ENCODE measurements around the gene GLCCI1.
"Not testable (repeated sequence)": the region's sequence is repeated elsewhere in the genome, so short reads cannot be mapped to it uniquely, and the experiment has no call there.

GLCCI1 gene

DNA sequence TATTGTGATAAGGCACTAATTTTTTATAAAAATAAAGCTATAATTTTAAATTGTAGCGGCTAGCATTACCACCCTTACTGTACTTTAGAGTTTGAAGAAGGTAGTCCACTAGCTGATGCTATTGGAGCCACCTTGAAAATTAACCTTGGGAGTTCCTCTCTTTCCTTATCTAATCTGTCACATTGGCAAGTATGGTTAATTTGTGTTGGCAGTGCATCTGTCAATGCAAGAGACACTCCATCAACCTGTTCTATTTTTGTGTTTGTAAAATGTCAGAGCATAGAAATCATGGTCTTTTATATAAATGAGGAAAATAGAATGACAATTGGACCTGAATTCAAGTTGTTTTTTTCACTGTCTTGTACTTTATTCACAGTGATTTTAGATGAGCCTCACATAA, 20.5 kb downstream of the GLCCI1 start:
- TF ChIP-seq, protein P1, sequence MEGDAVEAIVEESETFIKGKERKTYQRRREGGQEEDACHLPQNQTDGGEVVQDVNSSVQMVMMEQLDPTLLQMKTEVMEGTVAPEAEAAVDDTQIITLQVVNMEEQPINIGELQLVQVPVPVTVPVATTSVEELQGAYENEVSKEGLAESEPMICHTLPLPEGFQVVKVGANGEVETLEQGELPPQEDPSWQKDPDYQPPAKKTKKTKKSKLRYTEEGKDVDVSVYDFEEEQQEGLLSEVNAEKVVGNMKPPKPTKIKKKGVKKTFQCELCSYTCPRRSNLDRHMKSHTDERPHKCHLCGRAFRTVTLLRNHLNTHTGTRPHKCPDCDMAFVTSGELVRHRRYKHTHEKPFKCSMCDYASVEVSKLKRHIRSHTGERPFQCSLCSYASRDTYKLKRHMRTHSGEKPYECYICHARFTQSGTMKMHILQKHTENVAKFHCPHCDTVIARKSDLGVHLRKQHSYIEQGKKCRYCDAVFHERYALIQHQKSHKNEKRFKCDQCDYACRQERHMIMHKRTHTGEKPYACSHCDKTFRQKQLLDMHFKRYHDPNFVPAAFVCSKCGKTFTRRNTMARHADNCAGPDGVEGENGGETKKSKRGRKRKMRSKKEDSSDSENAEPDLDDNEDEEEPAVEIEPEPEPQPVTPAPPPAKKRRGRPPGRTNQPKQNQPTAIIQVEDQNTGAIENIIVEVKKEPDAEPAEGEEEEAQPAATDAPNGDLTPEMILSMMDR (IDR thresholded peaks at IDR 0.05; ENCODE audit: low read depth, low read length): no peak
- H3K27ac ChIP-seq: no peak overlapping the region
- peaks cover 4% of the 10 kb centered on the region for H3K9me3 ChIP-seq (ENCODE audit: severe bottlenecking)
- no peaks in the 10 kb centered on the region for H3K27me3 ChIP-seq (ENCODE audit: insufficient read depth, low read depth, severe bottlenecking)
- no peak overlapping the region for H3K4me3 ChIP-seq (ENCODE audit: low read depth, low read length)
- DNase-seq: no peak
- H3K36me3 ChIP-seq: no peaks in the 10 kb centered on the region

DNA sequence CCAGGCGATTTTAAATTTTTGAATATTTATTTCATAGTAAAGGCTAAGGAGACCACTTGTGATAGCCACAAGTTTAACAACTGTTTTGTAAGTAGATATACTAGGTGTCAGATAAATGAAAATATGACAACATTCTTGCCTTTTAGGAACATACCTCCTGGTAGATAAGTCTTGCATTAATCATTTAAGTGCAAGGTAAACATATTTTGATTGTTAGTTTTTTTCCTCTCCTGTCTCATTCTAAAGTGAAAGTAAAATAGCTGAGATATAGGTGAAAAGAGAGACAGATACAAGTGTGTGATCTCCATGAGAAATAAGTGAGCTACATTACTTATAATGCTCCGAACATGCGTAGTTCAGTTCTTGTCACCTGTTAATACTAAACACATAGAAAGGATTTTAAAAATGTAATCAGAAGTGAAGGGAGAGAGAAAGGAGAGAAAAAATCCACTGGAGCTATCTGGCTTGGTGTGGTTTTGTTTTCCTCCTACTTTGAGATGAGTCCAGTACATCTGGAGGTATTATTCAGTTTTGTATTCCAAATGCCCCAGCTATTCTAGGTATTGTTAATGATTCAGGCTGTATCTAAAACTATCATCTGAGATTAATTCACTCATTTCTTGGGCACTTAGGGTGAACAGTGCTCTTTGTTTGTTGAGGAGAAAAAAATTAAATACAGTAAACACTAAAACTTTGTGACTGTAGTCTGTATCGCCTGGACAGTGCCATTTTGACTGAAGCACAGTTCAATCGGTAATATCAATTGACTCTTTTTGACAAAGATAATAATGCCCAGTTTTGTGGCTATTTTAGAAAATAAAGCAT, 21.2 kb downstream of the GLCCI1 start:
- Histone ChIP-seq H3K36me3 (no peaks in the 10 kb centered on the region; the same call in 1 of the 2 replicates), H3K4me3 (ENCODE audit: low read depth, low read length) (no peak overlapping the region), H3K27me3 (ENCODE audit: insufficient read depth, low read depth, severe bottlenecking) (no peaks in the 10 kb centered on the region), H3K9me3 (ENCODE audit: severe bottlenecking) (peaks cover 4% of the 10 kb centered on the region), H3K27ac (no peak overlapping the region)
- no peak for DNase-seq
- TF ChIP-seq, protein P1 (IDR thresholded peaks at IDR 0.05; ENCODE audit: low read depth, low read length): no peak

DNA sequence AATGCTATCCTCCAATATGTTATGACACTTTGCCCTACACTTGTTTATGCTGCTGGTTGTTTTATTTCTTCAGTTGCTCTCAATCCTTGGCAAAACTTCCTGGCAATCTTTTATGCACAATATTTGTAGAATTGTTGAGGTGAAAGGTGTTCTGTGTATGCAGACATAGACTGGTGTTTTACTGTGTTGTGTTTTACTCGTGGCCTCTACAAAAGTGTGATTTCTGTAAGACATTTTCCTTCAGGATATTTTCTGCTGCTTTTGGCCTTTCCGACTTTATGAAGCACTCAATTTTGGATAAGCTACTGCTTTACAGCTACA, 21.8 kb downstream of the GLCCI1 start:
- no peak for DNase-seq
- TF ChIP-seq, protein P1 (IDR thresholded peaks at IDR 0.05; ENCODE audit: low read depth, low read length): no peak
- Histone ChIP-seq H3K27me3 (ENCODE audit: insufficient read depth, low read depth, severe bottlenecking) (no peaks in the 10 kb centered on the region), H3K9me3 (ENCODE audit: severe bottlenecking) (peaks cover 4% of the 10 kb centered on the region), H3K4me3 (ENCODE audit: low read depth, low read length) (no peak overlapping the region), H3K27ac (no peak overlapping the region), H3K36me3 (no peaks in the 10 kb centered on the region; the same call in 1 of the 2 replicates)

DNA sequence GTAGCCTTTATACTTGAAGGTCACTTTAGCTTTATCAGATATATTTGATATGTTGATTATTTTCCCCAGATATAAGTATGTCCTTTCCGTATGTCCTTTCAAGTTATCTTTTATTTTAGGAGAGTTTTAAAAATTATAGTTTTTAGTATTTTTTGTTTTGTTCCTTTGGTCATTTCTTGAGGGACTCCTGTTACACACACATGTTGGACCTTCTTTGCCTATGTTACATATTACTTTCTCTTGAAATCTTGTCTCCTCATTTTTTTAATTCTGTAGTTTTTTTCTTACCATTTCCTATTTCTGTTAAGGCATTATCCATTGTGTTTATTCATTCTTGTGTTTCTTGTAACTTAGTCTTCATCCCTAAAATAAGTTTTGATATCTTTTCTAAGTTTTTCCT, 23.9 kb downstream of the GLCCI1 start:
- TF ChIP-seq, protein P1 (IDR thresholded peaks at IDR 0.05; ENCODE audit: low read depth, low read length): no peak

DNA sequence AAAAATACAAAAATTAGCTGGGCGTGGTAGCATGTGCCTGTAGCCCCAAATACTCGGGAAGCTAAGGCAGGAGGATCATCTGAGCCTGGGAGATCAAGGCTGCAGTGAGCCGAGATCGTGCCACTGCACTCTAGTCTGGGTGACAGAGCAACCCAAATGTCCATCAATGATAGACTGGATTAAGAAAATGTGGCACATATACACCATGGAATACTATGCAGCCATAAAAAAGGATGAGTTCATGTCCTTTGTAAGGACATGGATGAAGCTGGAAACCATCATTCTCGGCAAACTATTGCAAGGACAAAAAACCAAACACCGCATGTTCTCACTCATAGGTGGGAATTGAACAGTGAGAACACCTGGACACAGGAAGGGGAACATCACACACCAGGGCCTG, 26.8 kb downstream of the GLCCI1 start:
- DNase-seq; H3K4me3 ChIP-seq (ENCODE audit: low read depth, low read length); H3K27me3 ChIP-seq (ENCODE audit: insufficient read depth, low read depth, severe bottlenecking); H3K27ac ChIP-seq; H3K9me3 ChIP-seq (ENCODE audit: severe bottlenecking); H3K36me3 ChIP-seq: not testable (repeated sequence)

More for the DNA sequence above, 23.9 kb downstream of the GLCCI1 start:
- no peak overlapping the region for H3K4me3 ChIP-seq (ENCODE audit: low read depth, low read length)
- peaks cover 4% of the 10 kb centered on the region for H3K9me3 ChIP-seq (ENCODE audit: severe bottlenecking)
- H3K36me3 ChIP-seq: no peaks in the 10 kb centered on the region; the same call in 1 of the 2 replicates
- H3K27me3 ChIP-seq (ENCODE audit: insufficient read depth, low read depth, severe bottlenecking): no peaks in the 10 kb centered on the region
- no peak for DNase-seq
- H3K27ac ChIP-seq: no peak overlapping the region

DNA sequence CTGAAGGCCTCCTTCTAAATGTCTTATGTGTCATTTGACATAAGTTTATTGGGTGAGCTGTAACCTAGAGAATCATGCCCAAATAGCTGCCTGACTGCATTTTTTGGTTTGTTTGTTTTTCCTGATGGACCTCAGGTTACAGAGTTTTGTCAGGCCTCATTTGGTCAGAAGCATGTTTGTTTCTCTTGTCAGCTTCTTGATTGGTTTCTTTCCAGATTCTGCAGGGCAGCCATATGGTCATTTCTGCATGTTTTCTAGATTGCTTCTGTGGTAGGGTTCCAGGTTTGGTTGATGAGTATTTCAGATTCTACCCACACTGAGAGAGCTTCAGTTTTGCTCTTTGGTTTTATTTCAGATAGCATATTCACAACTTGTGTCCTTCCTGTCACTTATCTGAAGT, 28.0 kb downstream of the GLCCI1 start:
- Histone ChIP-seq H3K9me3 (ENCODE audit: severe bottlenecking) (peaks cover 4% of the 10 kb centered on the region), H3K36me3 (no peaks in the 10 kb centered on the region; the same call in 1 of the 2 replicates), H3K27me3 (ENCODE audit: insufficient read depth, low read depth, severe bottlenecking) (no peaks in the 10 kb centered on the region), H3K27ac (no peak overlapping the region), H3K4me3 (ENCODE audit: low read depth, low read length) (no peak overlapping the region)
- TF ChIP-seq, protein P1 (IDR thresholded peaks at IDR 0.05; ENCODE audit: low read depth, low read length): no peak
- DNase-seq: no peak
